EH (cell line): ENCODE results near the gene FMN1.
A peak's percentile ranks its signal among the peaks of the same experiment; 100 is the strongest.

Experiments
- DNase-seq: peaks from one replicate; pipeline ENCODE4 v3.0.0-alpha.2; 2015; ENCODE audit warnings: low read depth

The FMN1 gene

GRCh38 chr15:33154351-33155166, 40.0 kb downstream of the FMN1 start:
- DNase-seq: peak; percentile 90

GRCh38 chr15:33153548-33153947, 41.0 kb downstream of the FMN1 start:
- DNase-seq: no peak

- DNase-seq: peak; percentile 20
Measured at GRCh38 chr15:33152502-33153109, 41.9 kb downstream of the FMN1 start.

GRCh38 chr15:33150971-33151370, 43.5 kb downstream of the FMN1 start:
- no peak for DNase-seq

- DNase-seq: no peak
Measured at GRCh38 chr15:33150431-33150941, 44.0 kb downstream of the FMN1 start.

- peak; percentile 15 for DNase-seq
Measured at GRCh38 chr15:33149919-33150318, 44.6 kb downstream of the FMN1 start.

GRCh38 chr15:33148129-33148751, 46.3 kb downstream of the FMN1 start:
- DNase-seq: no peak

- no peak for DNase-seq
Measured at GRCh38 chr15:33146051-33146450, 48.5 kb downstream of the FMN1 start.

- peak; percentile 15 for DNase-seq
Measured at GRCh38 chr15:33145447-33145846, 49.1 kb downstream of the FMN1 start.

- no peak for DNase-seq
Measured at GRCh38 chr15:33142708-33143107, 51.8 kb downstream of the FMN1 start.

GRCh38 chr15:33138000-33138399, 56.5 kb downstream of the FMN1 start:
- DNase-seq: peak; percentile 12

GRCh38 chr15:33137101-33137500, 57.4 kb downstream of the FMN1 start:
- DNase-seq: no peak

GRCh38 chr15:33136353-33136752, 58.2 kb downstream of the FMN1 start:
- peak; percentile 32 for DNase-seq

GRCh38 chr15:33135355-33135781, 59.1 kb downstream of the FMN1 start:
- peak; percentile 53 for DNase-seq

- DNase-seq: peak; percentile 77
Measured at GRCh38 chr15:33132722-33133345, 61.7 kb downstream of the FMN1 start.

- DNase-seq: no peak
Measured at GRCh38 chr15:33132233-33132580, 62.3 kb downstream of the FMN1 start.

- DNase-seq: peak; percentile 70
Measured at GRCh38 chr15:33131552-33132232, 62.8 kb downstream of the FMN1 start.

- DNase-seq: peak; percentile 98
Measured at GRCh38 chr15:33126559-33127290, 67.8 kb downstream of the FMN1 start.

- no peak for DNase-seq
Measured at GRCh38 chr15:33125894-33126537, 68.5 kb downstream of the FMN1 start.

- DNase-seq: no peak
Measured at GRCh38 chr15:33124811-33125210, 69.7 kb downstream of the FMN1 start.

- DNase-seq: no peak
Measured at GRCh38 chr15:33124279-33124678, 70.2 kb downstream of the FMN1 start.
